Measurements from ENCODE around the gene FAM8A1.
"Not testable (repeated sequence)": the region's sequence is repeated elsewhere in the genome, so short reads cannot be mapped to it uniquely, and the experiment has no call there.

Gene FAM8A1
- 24.6 to 56.8 (median 40.2) reads per million in 4 donors for total RNA-seq

- peak; percentile 87 to 96 (median 93) for DNase-seq
These were observed at the start of gene FAM8A1 for GRCh38 chr6:17599877-17600526. Gene FAM8A1 (plus strand): TSS chr6:17600302. CDS start chr6:17600410, 108 bp downstream.

- no peak for DNase-seq
These were observed 48.6 kb upstream of the FAM8A1 start for GRCh38 chr6:17551383-17551958.

GRCh38 chr6:17552861-17553260 is 47.2 kb upstream of the FAM8A1 start:
- no peak for DNase-seq

GRCh38 chr6:17556014-17556413 is 44.1 kb upstream of the FAM8A1 start:
- DNase-seq: no peak

GRCh38 chr6:17562636-17563035 is 37.5 kb upstream of the FAM8A1 start:
- DNase-seq: no peak

- DNase-seq: no peak
These were observed 34.7 kb upstream of the FAM8A1 start for GRCh38 chr6:17565399-17565798.

- no peak for DNase-seq
These were observed 25.1 kb upstream of the FAM8A1 start for GRCh38 chr6:17574866-17575560.

- DNase-seq: no peak
These were observed 23.0 kb upstream of the FAM8A1 start for GRCh38 chr6:17577059-17577458.

GRCh38 chr6:17580518-17581048 is 19.5 kb upstream of the FAM8A1 start:
- peak in 1 of 5 donors; percentile 20 for DNase-seq

- DNase-seq: not testable (repeated sequence)
These were observed 18.8 kb upstream of the FAM8A1 start for GRCh38 chr6:17581282-17581681.

GRCh38 chr6:17583811-17584210 is 16.3 kb upstream of the FAM8A1 start:
- no peak for DNase-seq

- peak in 1 of 5 donors; percentile 35 for DNase-seq
These were observed 15.8 kb upstream of the FAM8A1 start for GRCh38 chr6:17584241-17584803.

- DNase-seq: no peak
These were observed 14.2 kb upstream of the FAM8A1 start for GRCh38 chr6:17585766-17586490.

- not testable (repeated sequence) for DNase-seq
These were observed 13.5 kb upstream of the FAM8A1 start for GRCh38 chr6:17586623-17587022.

GRCh38 chr6:17588011-17588410 is 12.1 kb upstream of the FAM8A1 start:
- no peak for DNase-seq

GRCh38 chr6:17589406-17590096 is 10.6 kb upstream of the FAM8A1 start:
- no peak for DNase-seq

GRCh38 chr6:17591287-17591686 is 8.8 kb upstream of the FAM8A1 start:
- DNase-seq: no peak

- no peak for DNase-seq
These were observed 6.9 kb upstream of the FAM8A1 start for GRCh38 chr6:17593246-17593645.

GRCh38 chr6:17596085-17596484 is 4.0 kb upstream of the FAM8A1 start:
- no peak for DNase-seq

- DNase-seq: peak; percentile 7 to 52 (median 28)
These were observed 654 bp downstream of the FAM8A1 start for GRCh38 chr6:17600527-17601385.

- DNase-seq: no peak
These were observed 1.2 kb downstream of the FAM8A1 start for GRCh38 chr6:17601386-17601703.

Measured in T-helper 1 cell (primary cell).